ENCODE measurements around the gene MRPS6. TPM values are rescaled to one million over a fixed set of nuclear protein-coding genes. Genes with fewer than 3 reads are reported as not detected.

MRPS6 gene
- total RNA-seq, 1 experiment from 2014 or later: 41.0 TPM

- BruUV-seq (replicated peaks): no TSS peak
- Histone ChIP-seq H4K20me1 (ENCODE audit: insufficient read depth) (no peaks in the 10 kb centered on the region), H3K27me3 (ENCODE audit: insufficient read depth, low read depth) (no peaks in the 10 kb centered on the region), H2AFZ (no peak overlapping the region), H3K9me3 (ENCODE audit: insufficient read depth, low read depth) (no peaks in the 10 kb centered on the region), H3K36me3 (ENCODE audit: low read depth) (no peaks in the 10 kb centered on the region), H3F3A (ENCODE audit: insufficient read depth, low read depth) (no peaks in the 10 kb centered on the region), H3K4me1 (replicated peaks; ENCODE audit: insufficient read depth) (no peaks in the 10 kb centered on the region), H3K9me2 (ENCODE audit: insufficient read depth) (no peaks in the 10 kb centered on the region), H3K27ac (no peak overlapping the region), H3K79me2 (ENCODE audit: low read depth) (peaks cover 35% of the 10 kb centered on the region), H3K4me3 (no peak overlapping the region), H3K4me2 (no peak overlapping the region)
- no peak for DNase-seq
- intact Hi-C loops (cut with micrococcal nuclease; ENCODE audit: unreplicated experiment): no loop called here
- no peak for TF ChIP-seq CTCF (conservative IDR thresholded peaks at IDR 0.05)
- TF ChIP-seq EZH2 (IDR thresholded peaks at IDR 0.05; ENCODE audit: low read depth): no peak
- ChIA-PET CTCF (no interaction called here), POLR2A (ENCODE audit: unreplicated experiment) (interaction anchor here (0.6 kb wide), 1 partner anchor 34 kb away, joined by 4 read pairs; no protein-coding TSS in a partner anchor)
Observed at GRCh38 chr21:34092262-34092921, 19.0 kb downstream of the MRPS6 start.

- Histone ChIP-seq H3K9me2 (ENCODE audit: insufficient read depth) (no peaks in the 10 kb centered on the region), H3K4me1 (replicated peaks; ENCODE audit: insufficient read depth) (no peaks in the 10 kb centered on the region), H3K79me2 (ENCODE audit: low read depth) (peaks cover 32% of the 10 kb centered on the region), H3K4me2 (no peak overlapping the region), H3K27ac (no peak overlapping the region), H3K9me3 (ENCODE audit: insufficient read depth, low read depth) (no peaks in the 10 kb centered on the region), H3K36me3 (ENCODE audit: low read depth) (no peaks in the 10 kb centered on the region), H3K4me3 (no peak overlapping the region), H4K20me1 (ENCODE audit: insufficient read depth) (no peaks in the 10 kb centered on the region), H3K27me3 (ENCODE audit: insufficient read depth, low read depth) (no peaks in the 10 kb centered on the region), H2AFZ (no peak overlapping the region), H3F3A (ENCODE audit: insufficient read depth, low read depth) (no peaks in the 10 kb centered on the region)
- no peak for DNase-seq
- TF ChIP-seq CTCF (conservative IDR thresholded peaks at IDR 0.05): no peak
- TF ChIP-seq EZH2 (IDR thresholded peaks at IDR 0.05; ENCODE audit: low read depth): no peak
- ChIA-PET CTCF (interaction anchor here (0.7 kb wide), 1 partner anchor 10 kb away, joined by 4 read pairs; no protein-coding TSS in a partner anchor), POLR2A (ENCODE audit: unreplicated experiment) (interaction anchor here (0.6 to 0.7 kb wide), 2 partner anchors 11 to 33 kb away, joined by 3 to 4 read pairs; no protein-coding TSS in a partner anchor)
- no TSS peak for BruUV-seq (replicated peaks)
- intact Hi-C loops (cut with micrococcal nuclease; ENCODE audit: unreplicated experiment): no loop called here
Observed at GRCh38 chr21:34093083-34093482, 19.7 kb downstream of the MRPS6 start.

GRCh38 chr21:34094949-34095348, 21.6 kb downstream of the MRPS6 start:
- Histone ChIP-seq H3F3A (ENCODE audit: insufficient read depth, low read depth) (no peaks in the 10 kb centered on the region), H3K27ac (no peak overlapping the region), H3K4me2 (no peak overlapping the region), H3K4me1 (replicated peaks; ENCODE audit: insufficient read depth) (no peaks in the 10 kb centered on the region), H4K20me1 (ENCODE audit: insufficient read depth) (no peaks in the 10 kb centered on the region), H3K27me3 (ENCODE audit: insufficient read depth, low read depth) (no peaks in the 10 kb centered on the region), H3K36me3 (ENCODE audit: low read depth) (no peaks in the 10 kb centered on the region), H3K9me2 (ENCODE audit: insufficient read depth) (no peaks in the 10 kb centered on the region), H3K4me3 (no peak overlapping the region), H3K79me2 (ENCODE audit: low read depth) (peaks cover 29% of the 10 kb centered on the region), H3K9me3 (ENCODE audit: insufficient read depth, low read depth) (no peaks in the 10 kb centered on the region), H2AFZ (no peak overlapping the region)
- no peak for DNase-seq
- CTCF ChIA-PET: no interaction called here
- intact Hi-C loops (cut with micrococcal nuclease; ENCODE audit: unreplicated experiment): no loop called here
- BruUV-seq (replicated peaks): no TSS peak
- TF ChIP-seq EZH2 (IDR thresholded peaks at IDR 0.05; ENCODE audit: low read depth) (no peak), CTCF (conservative IDR thresholded peaks at IDR 0.05) (no peak)
- POLR2A ChIA-PET (ENCODE audit: unreplicated experiment): interaction anchor here (0.7 kb wide), 1 partner anchor 1494 kb away, joined by 7 read pairs; no protein-coding TSS in a partner anchor

Data from PC-9 (cell line).